ENCODE results near the gene TMEM209.

Gene TMEM209

GRCh38 chr7:130156140-130156539, 49.1 kb downstream of the TMEM209 start:
- no peak for TF ChIP-seq CTCF (IDR thresholded peaks at IDR 0.05; ENCODE audit: low read depth, low read length)
- no peak overlapping the region for H3K4me3 ChIP-seq (ENCODE audit: low read depth, low read length)

- no peak for TF ChIP-seq CTCF (IDR thresholded peaks at IDR 0.05; ENCODE audit: low read depth, low read length)
- H3K4me3 ChIP-seq (ENCODE audit: low read depth, low read length) = no peak overlapping the region
Measured at GRCh38 chr7:130154501-130155317, 50.5 kb downstream of the TMEM209 start.

- no peak overlapping the region for H3K4me3 ChIP-seq (ENCODE audit: low read depth, low read length)
- no peak for TF ChIP-seq CTCF (IDR thresholded peaks at IDR 0.05; ENCODE audit: low read depth, low read length)
Measured at GRCh38 chr7:130154131-130154500, 51.1 kb downstream of the TMEM209 start.

- no peak for TF ChIP-seq CTCF (IDR thresholded peaks at IDR 0.05; ENCODE audit: low read depth, low read length)
- no peak overlapping the region for H3K4me3 ChIP-seq (ENCODE audit: low read depth, low read length)
Measured at GRCh38 chr7:130153211-130153908, 51.8 kb downstream of the TMEM209 start.

GRCh38 chr7:130152493-130153210, 52.6 kb downstream of the TMEM209 start:
- no peak for TF ChIP-seq CTCF (IDR thresholded peaks at IDR 0.05; ENCODE audit: low read depth, low read length)
- H3K4me3 ChIP-seq (ENCODE audit: low read depth, low read length) = no peak overlapping the region

GRCh38 chr7:130151591-130152492, 53.4 kb downstream of the TMEM209 start:
- no peak for TF ChIP-seq CTCF (IDR thresholded peaks at IDR 0.05; ENCODE audit: low read depth, low read length)
- H3K4me3 ChIP-seq (ENCODE audit: low read depth, low read length) = no peak overlapping the region

All from WI38 (cell line).